Skeletal muscle cell (primary cell): ENCODE data around the gene SPC25.
"Not testable (repeated sequence)": the region's sequence is repeated elsewhere in the genome, so short reads cannot be mapped to it uniquely, and the experiment has no call there.

ENCODE experiments used
- DNase-seq: peaks from one replicate; pipeline ENCODE4 v3.0.0-alpha.2; 2010; ENCODE audit warnings: low read depth
- H3K4me3 ChIP-seq: 2 replicates; pipeline ENCODE4 v1.5.1; 2011; ENCODE audit warnings: low read depth, mild to moderate bottlenecking, control low read depth, low read length, moderate library complexity

The SPC25 gene

GRCh38 chr2:168907940-168908662 is 17.9 kb upstream of the SPC25 start:
- H3K4me3 ChIP-seq: no peak overlapping the region
- DNase-seq: no peak

GRCh38 chr2:168904358-168904757 is 14.1 kb upstream of the SPC25 start:
- DNase-seq: no peak
- H3K4me3 ChIP-seq: no peak overlapping the region

- no peak for DNase-seq
- H3K4me3 ChIP-seq: no peak overlapping the region
Measured at GRCh38 chr2:168903888-168904287, 13.7 kb upstream of the SPC25 start.

DNA sequence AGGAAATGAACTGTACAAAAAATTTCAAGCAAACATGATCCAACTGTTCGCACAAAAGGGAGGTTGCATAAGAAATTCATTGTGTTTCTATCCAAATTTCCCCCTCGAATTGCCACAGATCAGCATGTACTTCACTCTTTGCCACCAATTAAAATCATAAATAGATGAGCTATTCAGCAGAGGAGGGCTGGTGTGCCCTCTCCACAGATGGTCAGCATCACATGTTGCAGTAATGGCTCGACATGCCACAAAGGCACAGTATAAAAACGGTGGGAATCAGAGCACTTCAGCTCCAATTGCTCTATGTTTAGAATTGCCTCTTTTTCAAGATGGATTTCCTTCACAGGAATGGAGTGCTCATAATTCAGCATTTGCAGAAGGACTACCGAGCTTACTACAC is 10.8 kb upstream of the SPC25 start, which contains the start of gene G6PC2:
TSS of gene G6PC2 (plus strand) at position 289 of the 400 bp plus-strand sequence. CDS start at position 330, 41 bp downstream.
- no peak for DNase-seq
- no peak within 1 kb of the TSS for H3K4me3 ChIP-seq

- no peak for DNase-seq
- no peak overlapping the region for H3K4me3 ChIP-seq
Measured at GRCh38 chr2:168897449-168897848, 7.2 kb upstream of the SPC25 start.

DNA sequence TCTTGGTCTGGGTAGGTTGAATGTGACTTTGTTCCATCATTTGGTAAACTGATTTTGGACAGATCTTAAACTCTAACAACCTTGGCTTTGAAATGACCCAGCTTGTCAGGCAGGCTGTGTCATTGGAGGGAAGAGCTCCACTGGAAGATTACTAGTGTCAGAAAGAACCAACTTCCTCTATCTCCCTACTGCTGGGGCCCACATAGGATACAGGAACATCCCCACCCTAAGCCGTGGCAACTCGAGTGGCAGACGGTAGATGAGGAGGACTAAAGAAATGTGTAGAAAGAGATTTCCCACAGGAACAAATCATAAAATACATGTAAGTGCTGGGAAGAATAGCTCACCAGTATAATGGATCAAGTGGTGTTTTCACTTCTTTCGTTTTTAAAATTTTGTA is 6.6 kb upstream of the SPC25 start:
- H3K4me3 ChIP-seq: no peak overlapping the region
- no peak for DNase-seq

DNA sequence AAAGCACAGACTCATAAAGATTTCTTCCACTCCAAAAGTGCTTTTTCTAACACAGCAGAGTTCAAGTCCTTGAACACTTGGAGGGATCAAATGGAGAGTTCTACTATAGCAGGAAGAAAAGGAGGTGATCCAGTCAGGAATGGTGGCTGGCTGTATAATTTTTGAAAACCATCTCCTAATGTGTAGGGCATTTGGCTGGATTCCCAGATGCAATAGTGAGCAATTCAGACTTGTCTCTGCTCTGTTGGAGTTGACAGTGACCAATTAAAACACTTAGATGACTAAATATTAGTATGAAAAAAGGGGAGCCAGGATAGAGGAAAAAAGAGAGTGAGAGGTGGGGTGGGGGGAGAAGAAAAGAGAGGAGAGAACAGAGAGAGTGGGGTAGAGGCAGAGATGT is 5.5 kb upstream of the SPC25 start:
- DNase-seq: no peak
- no peak overlapping the region for H3K4me3 ChIP-seq

DNA sequence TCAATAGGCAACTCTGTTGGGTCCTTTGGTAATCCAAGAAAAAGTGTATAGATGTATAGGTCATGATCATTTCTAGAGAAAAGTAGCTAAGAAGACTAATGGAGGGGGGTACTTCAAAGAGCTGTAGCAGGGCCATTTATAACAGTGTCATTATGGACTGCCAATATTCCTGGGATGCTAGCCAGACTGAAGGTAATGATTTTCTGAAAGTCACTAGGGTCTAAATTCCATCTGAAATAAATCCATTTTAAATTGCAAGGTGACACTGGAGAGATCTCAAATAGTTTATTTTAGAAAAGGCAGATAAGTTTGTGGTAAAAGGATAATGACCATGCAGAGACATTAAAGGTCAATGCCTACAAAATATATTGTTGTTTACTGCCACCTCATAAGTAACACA is 4.5 kb upstream of the SPC25 start:
- no peak for DNase-seq
- no peak overlapping the region for H3K4me3 ChIP-seq

GRCh38 chr2:168894101-168894500 is 3.9 kb upstream of the SPC25 start:
- DNase-seq: no peak

DNA sequence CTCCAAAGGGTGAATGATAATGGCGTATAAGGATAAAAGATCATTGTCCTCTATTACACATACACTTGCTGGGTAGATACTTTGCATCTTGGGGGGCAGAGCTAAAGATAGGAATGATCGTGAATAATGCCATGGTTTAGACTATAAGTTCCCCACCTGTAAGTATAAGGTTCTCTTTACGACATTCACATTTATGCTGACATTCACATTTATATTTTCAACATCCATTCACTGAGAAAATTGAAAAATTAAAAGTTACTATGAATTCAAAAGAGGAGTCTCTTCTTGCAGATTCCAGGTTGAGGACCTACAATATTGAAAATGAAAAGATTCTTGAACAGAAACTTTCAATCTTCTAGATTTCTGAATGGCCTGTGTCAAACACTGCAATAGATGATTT is 2.1 kb upstream of the SPC25 start:
- no peak overlapping the region for H3K4me3 ChIP-seq
- no peak for DNase-seq

More at GRCh38 chr2:168894101-168894500, 3.9 kb upstream of the SPC25 start:
- no peak overlapping the region for H3K4me3 ChIP-seq

- DNase-seq: no peak
Measured at GRCh38 chr2:168889635-168890005, 610 bp downstream of the SPC25 start.

DNA sequence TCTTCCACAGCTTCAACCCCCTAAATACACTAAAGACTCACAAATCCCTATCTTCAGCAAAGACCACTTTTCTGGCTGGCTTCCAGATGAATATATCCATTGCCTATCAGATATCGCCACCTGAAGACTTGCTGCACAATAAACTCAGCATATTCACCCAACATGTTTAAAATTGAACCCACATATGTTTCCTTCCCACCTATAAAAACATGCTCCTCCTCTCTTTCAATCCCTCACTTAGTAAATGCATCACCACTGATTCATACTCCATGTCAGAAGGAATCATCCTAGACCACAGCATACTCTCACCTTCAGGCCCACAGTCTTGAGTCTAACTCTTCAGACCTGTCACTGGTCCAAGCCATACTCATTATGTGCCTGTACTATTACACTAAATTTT is 5.3 kb downstream of the SPC25 start:
- peak; percentile 0 for DNase-seq
- H3K4me3 ChIP-seq: no peak overlapping the region

More at GRCh38 chr2:168889635-168890005, 610 bp downstream of the SPC25 start:
- H3K4me3 ChIP-seq: peak overlapping the region; percentile 77

DNA sequence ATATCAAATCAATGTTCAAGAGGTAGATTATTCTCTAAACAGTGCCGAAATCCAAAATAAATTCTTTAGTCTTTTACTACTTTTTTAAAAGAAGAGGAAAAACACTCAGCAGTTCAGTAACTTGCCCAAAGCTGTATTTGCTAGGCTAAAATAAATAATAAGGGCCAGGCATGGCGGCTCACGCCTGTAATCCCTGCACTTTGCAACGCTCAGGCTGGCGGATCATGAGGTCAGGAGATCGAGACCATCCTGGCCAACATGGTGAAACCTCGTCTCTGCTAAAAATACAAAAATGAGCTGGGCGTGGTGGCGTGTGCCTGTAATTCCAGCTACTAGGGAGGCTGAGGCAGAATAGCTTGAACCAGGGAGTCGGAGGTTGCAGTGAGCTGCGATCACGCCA is 8.1 kb downstream of the SPC25 start:
- H3K4me3 ChIP-seq, DNase-seq: not testable (repeated sequence)

- no peak for DNase-seq
Measured at GRCh38 chr2:168874368-168875054, 15.7 kb downstream of the SPC25 start.

GRCh38 chr2:168870824-168871223 is 19.4 kb downstream of the SPC25 start:
- not testable (repeated sequence) for DNase-seq, H3K4me3 ChIP-seq

More at GRCh38 chr2:168874368-168875054, 15.7 kb downstream of the SPC25 start:
- no peak overlapping the region for H3K4me3 ChIP-seq

DNA sequence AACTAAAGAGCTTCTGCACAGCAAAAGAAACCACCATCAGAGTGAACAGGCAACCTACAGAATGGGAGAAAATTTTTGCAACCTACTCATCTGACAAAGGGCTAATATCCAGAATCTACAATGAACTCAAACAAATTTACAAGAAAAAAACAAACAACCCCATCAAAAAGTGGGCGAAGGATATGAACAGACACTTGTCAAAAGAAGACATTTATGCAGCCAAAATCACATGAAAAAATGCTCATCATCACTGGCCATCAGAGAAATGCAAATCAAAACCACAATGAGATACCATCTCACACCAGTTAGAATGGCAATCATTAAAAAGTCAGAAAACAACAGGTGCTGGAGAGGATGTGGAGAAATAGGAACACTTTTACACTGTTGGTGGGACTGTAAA is 19.9 kb downstream of the SPC25 start:
- DNase-seq, H3K4me3 ChIP-seq: not testable (repeated sequence)

- H3K4me3 ChIP-seq, DNase-seq: not testable (repeated sequence)
Measured at GRCh38 chr2:168867164-168867563, 23.1 kb downstream of the SPC25 start.

DNA sequence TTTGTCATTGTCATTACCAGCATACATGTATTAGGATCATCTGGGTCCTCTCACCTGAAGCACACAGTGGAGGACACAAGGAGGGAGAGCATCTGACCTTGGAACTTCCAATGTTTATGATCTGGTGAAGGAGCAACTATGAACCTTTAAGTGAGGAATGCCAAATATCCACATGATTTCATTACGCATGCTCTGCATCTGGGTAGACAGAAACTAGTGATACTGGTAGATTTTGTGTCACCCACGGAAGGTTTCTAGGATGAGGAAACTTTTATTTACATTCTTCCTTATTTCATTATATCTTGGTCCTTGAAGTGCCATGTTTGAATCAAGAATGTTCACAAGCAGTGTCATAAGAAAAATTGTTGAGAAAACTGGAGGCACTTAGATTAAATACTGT is 32.1 kb downstream of the SPC25 start:
- H3K4me3 ChIP-seq: no peak overlapping the region
- peak; percentile 2 for DNase-seq

DNA sequence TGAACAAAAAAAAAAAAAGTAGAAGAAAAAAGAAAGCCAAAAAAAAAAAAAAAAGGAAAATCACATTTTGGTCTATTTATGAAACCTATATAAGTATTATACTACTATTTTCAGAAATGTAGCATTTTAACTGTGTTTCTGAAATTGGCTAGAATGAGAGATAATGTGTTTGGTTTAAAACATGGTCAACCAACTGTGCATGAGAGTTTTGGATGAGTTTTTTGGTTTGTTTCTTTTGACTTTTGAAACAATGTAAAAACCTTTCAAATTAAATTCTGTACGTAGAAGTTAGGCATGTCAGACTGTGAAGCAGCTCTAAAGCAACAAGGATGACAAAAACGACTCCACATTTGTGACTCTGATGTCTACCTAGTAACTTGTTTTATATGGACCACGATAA is 34.6 kb downstream of the SPC25 start:
- no peak overlapping the region for H3K4me3 ChIP-seq
- no peak for DNase-seq

- DNase-seq: no peak
- no peak overlapping the region for H3K4me3 ChIP-seq
Measured at GRCh38 chr2:168854651-168855050, 35.6 kb downstream of the SPC25 start.

GRCh38 chr2:168853471-168853870 is 36.8 kb downstream of the SPC25 start:
- H3K4me3 ChIP-seq: no peak overlapping the region
- DNase-seq: no peak
